ENCODE measurements around the gene PTPN2. TPM values are rescaled to one million over a fixed set of nuclear protein-coding genes. Genes with fewer than 3 reads are reported as not detected.

The PTPN2 gene
- total and polyA plus RNA-seq, 12 donors = 13.1 to 60.4 (median 31.2) TPM

GRCh38 chr18:12742453-12742852, 141.6 kb downstream of the PTPN2 start:
- intact Hi-C loops (cut with DNase I) = loop anchor here (5.0 to 10.0 kb wide), 3 partner anchors 152 to 190 kb away; no protein-coding TSS in a partner anchor
- WGBS, 4 donors = 69 to 81% (median 73%) methylated on average over 5 of the region's 5 CpGs
- Histone ChIP-seq H3K27ac (no peak overlapping the region), H3K9me3 (replicated peaks in 1 of 3) (no peaks in the 10 kb centered on the region), H3K27me3 (no peaks in the 10 kb centered on the region), H3K4me1 (replicated peaks in 1 of 2) (no peaks in the 10 kb centered on the region), H3K4me3 (no peak overlapping the region), H3K36me3 (replicated peaks in 1 of 2) (no peaks in the 10 kb centered on the region)
- TF ChIP-seq POLR2A (IDR thresholded peaks at IDR 0.05) (no peak), CTCF (IDR thresholded peaks at IDR 0.05) (no peak)
- no peak for DNase-seq

Small RNA genes within 50 kb of the gene (small RNA-seq; reads per million reads assigned to genes)
- gene RF00019 = 0 reads per million in 2 donors

Other genes starting within 250 kb of the PTPN2 start
- gene SPIRE1, start 226.1 kb downstream of the PTPN2 start, total RNA-seq = 10 to 100 TPM; 33.1 to 74.0 (median 55.6) TPM
- gene SPIRE1, start 226.1 kb downstream of the PTPN2 start, polyA plus RNA-seq = 10 to 100 TPM; 11.7 to 43.5 (median 15.8) TPM
- 10 to 100 TPM in 2 of 9 donors, 1 to 10 TPM in 7; 2.8 to 32.2 (median 8.9) TPM for gene CEP76, start 181.5 kb downstream of the PTPN2 start, total RNA-seq
- gene CEP76, start 181.5 kb downstream of the PTPN2 start, polyA plus RNA-seq = 1 to 10 TPM; 2.6 to 7.9 (median 3.0) TPM
- 10 to 100 TPM; 54.9 to 99.9 (median 78.8) TPM for gene PSMG2, start 181.2 kb downstream of the PTPN2 start, total RNA-seq
- gene PSMG2, start 181.2 kb downstream of the PTPN2 start, polyA plus RNA-seq = 10 to 100 TPM; 89.9 to 99.8 (median 90.6) TPM
- gene SEH1L, start 63.8 kb upstream of the PTPN2 start, total RNA-seq = 10 to 100 TPM in 8 of 9 donors, 1 to 10 TPM in 1; 6.8 to 44.5 (median 23.8) TPM
- gene SEH1L, start 63.8 kb upstream of the PTPN2 start, polyA plus RNA-seq = 10 to 100 TPM; 13.4 to 34.9 (median 17.4) TPM
- 10 to 100 TPM in 7 of 9 donors, 1 to 10 TPM in 2; 8.9 to 36.8 (median 17.5) TPM for gene CEP192, start 107.1 kb upstream of the PTPN2 start, total RNA-seq
- gene CEP192, start 107.1 kb upstream of the PTPN2 start, polyA plus RNA-seq = 10 to 100 TPM in 1 of 3 donors, 1 to 10 TPM in 2; 7.5 to 17.9 (median 9.0) TPM